NCI-H82 treated with DMSO at 0.1 percent for 48 hours (cell line): ENCODE data around the gene RPS24.

Experiments
- DNase-seq: peaks from one replicate; lab custom pipeline; 2025; ENCODE audit not compliant: unreplicated experiment; lab: John Stamatoyannopoulos, UW

The RPS24 gene

DNA sequence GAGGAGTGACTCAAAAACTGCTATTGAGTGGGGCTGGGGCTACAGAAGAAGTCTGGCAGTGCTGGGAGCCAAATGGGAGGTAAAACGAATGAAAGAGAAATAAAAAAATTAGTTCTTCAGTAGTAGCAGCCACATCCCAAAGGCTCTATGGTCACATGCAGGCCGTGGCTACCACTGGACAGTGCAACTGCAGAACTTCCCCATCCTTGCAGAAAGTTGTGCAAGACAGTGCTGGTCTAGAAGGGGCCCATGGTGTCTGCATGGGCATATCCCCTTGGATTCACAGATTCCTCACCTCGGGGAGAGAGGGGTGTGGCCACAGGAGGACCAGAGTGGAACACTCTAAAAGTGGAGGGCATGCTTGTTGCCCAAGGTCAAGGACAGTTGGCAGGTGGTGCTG, 47.6 kb downstream of the RPS24 start:
- DNase-seq = no peak

- no peak for DNase-seq
Observed at GRCh38 chr10:78082636-78083035, 49.0 kb downstream of the RPS24 start.
